Midbrain (tissue), 1 donor: ENCODE measurements around the gene PRPF31.
"Not testable (repeated sequence)": the region's sequence is repeated elsewhere in the genome, so short reads cannot be mapped to it uniquely, and the experiment has no call there.

Experiments
- DNase-seq: peaks from one replicate; lab custom pipeline; 2025; lab: John Stamatoyannopoulos, UW

PRPF31 gene

GRCh38 chr19:54162884-54163283, 47.3 kb downstream of the PRPF31 start:
- DNase-seq = no peak

- no peak for DNase-seq
Measured at GRCh38 chr19:54164369-54165068, 49.0 kb downstream of the PRPF31 start.

- no peak for DNase-seq
Measured at GRCh38 chr19:54165222-54165621, 49.7 kb downstream of the PRPF31 start.

- DNase-seq = peak; percentile 89
Measured at GRCh38 chr19:54168174-54168917, 52.8 kb downstream of the PRPF31 start.

- DNase-seq = no peak
Measured at GRCh38 chr19:54169149-54169740, 53.7 kb downstream of the PRPF31 start.

GRCh38 chr19:54171736-54172431, 56.3 kb downstream of the PRPF31 start:
- DNase-seq = not testable (repeated sequence)

- DNase-seq = no peak
Measured at GRCh38 chr19:54172471-54173358, 57.2 kb downstream of the PRPF31 start, which contains the start of gene TMC4. TSS of gene TMC4 (minus strand) at chr19:54173160. CDS start at chr19:54173117, 43 bp downstream.

- DNase-seq = no peak
Measured at GRCh38 chr19:54173359-54173699, 57.8 kb downstream of the PRPF31 start.

- no peak for DNase-seq
Measured at GRCh38 chr19:54173951-54174834, 58.6 kb downstream of the PRPF31 start.

- peak; percentile 22 for DNase-seq
Measured at GRCh38 chr19:54178581-54179261, 63.2 kb downstream of the PRPF31 start.

- DNase-seq = no peak
Measured at GRCh38 chr19:54179262-54179852, 63.8 kb downstream of the PRPF31 start.

GRCh38 chr19:54179921-54180461, 64.4 kb downstream of the PRPF31 start:
- peak; percentile 17 for DNase-seq

GRCh38 chr19:54180691-54181091, 65.1 kb downstream of the PRPF31 start:
- no peak for DNase-seq
